SU-DHL-6 (cell line): ENCODE data around the gene PLK5.
"Not testable (repeated sequence)": the region's sequence is repeated elsewhere in the genome, so short reads cannot be mapped to it uniquely, and the experiment has no call there.

Experiments used
- H2AFZ ChIP-seq: fragments of 200-600 bp; sonication (generic); 2 replicates; pipeline ENCODE4 v1.6.1; 2014; ENCODE audit warnings: low read depth, mild to moderate bottlenecking, moderate library complexity, mixed read lengths, antibody characterized with exemption, low read length; ENCODE audit not compliant: severe bottlenecking
- H3F3A ChIP-seq: fragments of 200-600 bp; shearing (Covaris generic); 2 replicates; pipeline ENCODE4 v1.6.0; 2016; ENCODE audit warnings: antibody characterized with exemption, mild to moderate bottlenecking; ENCODE audit not compliant: insufficient read depth
- H3K27ac ChIP-seq: fragments of 200-600 bp; sonication (generic); 2 replicates; pipeline ENCODE4 v1.5.1; 2016; ENCODE audit warnings: low read depth, mild to moderate bottlenecking, low read length, moderate library complexity, mixed read lengths
- H3K27me3 ChIP-seq: fragments of 200-600 bp; sonication (generic), shearing (Covaris generic); 2 replicates; pipeline ENCODE4 v1.6.0; 2014; ENCODE audit warnings: mild to moderate bottlenecking, low read length
- H3K36me3 ChIP-seq: fragments of 200-600 bp; sonication (generic); 2 replicates; pipeline ENCODE4 v1.6.1; 2014; ENCODE audit warnings: mild to moderate bottlenecking, low read length, mixed read lengths
- H3K4me2 ChIP-seq: fragments of 300-600, 200-600 bp; shearing (Covaris generic), sonication (generic); 2 replicates; pipeline ENCODE4 v1.6.0; 2014; ENCODE audit warnings: low read length, low read depth, mild to moderate bottlenecking; ENCODE audit not compliant: poor library complexity, severe bottlenecking
- H3K4me3 ChIP-seq: fragments of 200-600 bp; sonication (generic); 2 replicates; pipeline ENCODE4 v1.5.1; 2014; ENCODE audit warnings: antibody characterized with exemption, low read length, mild to moderate bottlenecking, mixed read lengths; ENCODE audit not compliant: insufficient read depth, poor library complexity, severe bottlenecking
- H3K79me2 ChIP-seq: fragments of 200-600 bp; sonication (generic); 2 replicates; pipeline ENCODE4 v1.6.1; 2014; ENCODE audit warnings: mild to moderate bottlenecking, low read length, moderate library complexity; ENCODE audit not compliant: insufficient read depth
- H3K9ac ChIP-seq: fragments of 200-600 bp; sonication (generic); 2 replicates; pipeline ENCODE4 v1.7.0; 2014; ENCODE audit warnings: mild to moderate bottlenecking, low read length
- H3K9me2 ChIP-seq: fragments of 200-600 bp; sonication (generic); replicated peaks from 2 replicates; pipeline ENCODE4 v1.6.1; 2014; ENCODE audit warnings: low read length; ENCODE audit not compliant: insufficient read depth
- H3K9me3 ChIP-seq: fragments of 200-600 bp; sonication (generic); 2 replicates; pipeline ENCODE4 v1.6.1; 2014; ENCODE audit warnings: low read length, mixed read lengths; ENCODE audit not compliant: insufficient read depth
- H4K20me1 ChIP-seq: fragments of 200-600 bp; sonication (generic); 2 replicates; pipeline ENCODE4 v1.6.1; 2014; ENCODE audit warnings: low read depth, mild to moderate bottlenecking, antibody characterized with exemption, low read length, moderate library complexity, mixed read lengths
- CTCF ChIP-seq: fragments of 200-600 bp; sonication (generic); IDR thresholded peaks from one replicate; pipeline ENCODE4 v1.5.1; 2017; ENCODE audit warnings: antibody characterized with exemption, mild to moderate bottlenecking, low read length, moderate library complexity; ENCODE audit not compliant: insufficient read depth, poor library complexity, severe bottlenecking
- EZH2phosphoT487 ChIP-seq: fragments of 200-600 bp; sonication (generic), shearing (Covaris generic); conservative IDR thresholded peaks from 2 replicates; pipeline ENCODE4 v1.6.1; 2018; ENCODE audit warnings: mild to moderate bottlenecking, antibody characterized with exemption, low read length, moderate library complexity, mixed read lengths

Gene PLK5

GRCh38 chr19:1516395-1516753 lies 7.5 kb upstream of the PLK5 start:
- Histone ChIP-seq H2AFZ (no peak overlapping the region), H3K9me2 (no peaks in the 10 kb centered on the region), H3K79me2 (no peaks in the 10 kb centered on the region), H3K9ac (no peak overlapping the region), H3K4me2 (no peak overlapping the region), H3K9me3 (no peaks in the 10 kb centered on the region), H3F3A (no peaks in the 10 kb centered on the region), H3K36me3 (no peaks in the 10 kb centered on the region), H3K4me3 (no peak overlapping the region), H3K27me3 (no peaks in the 10 kb centered on the region), H3K27ac (no peak overlapping the region), H4K20me1 (no peaks in the 10 kb centered on the region)
- TF ChIP-seq CTCF (no peak), EZH2phosphoT487 (no peak)

- Histone ChIP-seq H4K20me1 (no peaks in the 10 kb centered on the region), H3K4me3 (no peak overlapping the region), H2AFZ (no peak overlapping the region), H3K36me3 (no peaks in the 10 kb centered on the region), H3K9me3 (no peaks in the 10 kb centered on the region), H3F3A (no peaks in the 10 kb centered on the region), H3K9ac (no peak overlapping the region), H3K27ac (no peak overlapping the region), H3K27me3 (no peaks in the 10 kb centered on the region), H3K4me2 (no peak overlapping the region), H3K9me2 (no peaks in the 10 kb centered on the region), H3K79me2 (no peaks in the 10 kb centered on the region)
- TF ChIP-seq CTCF = no peak
- no peak for TF ChIP-seq EZH2phosphoT487
These were observed 5.4 kb upstream of the PLK5 start for GRCh38 chr19:1518471-1518870.

GRCh38 chr19:1519802-1520201 lies 4.1 kb upstream of the PLK5 start:
- H3K27me3 ChIP-seq, H3K9me2 ChIP-seq, H2AFZ ChIP-seq, H3K36me3 ChIP-seq, H3K9ac ChIP-seq, H3K4me3 ChIP-seq, H3K9me3 ChIP-seq, H3F3A ChIP-seq, H3K79me2 ChIP-seq, H3K4me2 ChIP-seq, H3K27ac ChIP-seq, H4K20me1 ChIP-seq: not testable (repeated sequence)

- H3F3A ChIP-seq = no peaks in the 10 kb centered on the region
- TF ChIP-seq EZH2phosphoT487 = no peak
- TF ChIP-seq CTCF = no peak
- H3K27ac ChIP-seq = no peak overlapping the region
- H3K79me2 ChIP-seq = no peaks in the 10 kb centered on the region
- H3K4me2 ChIP-seq = no peak overlapping the region
- no peak overlapping the region for H3K4me3 ChIP-seq
- H3K9me2 ChIP-seq = no peaks in the 10 kb centered on the region
- no peaks in the 10 kb centered on the region for H3K27me3 ChIP-seq
- H4K20me1 ChIP-seq = no peaks in the 10 kb centered on the region
- no peak overlapping the region for H2AFZ ChIP-seq
- no peaks in the 10 kb centered on the region for H3K36me3 ChIP-seq
- H3K9me3 ChIP-seq = no peaks in the 10 kb centered on the region
- H3K9ac ChIP-seq = no peak overlapping the region
These were observed 3.6 kb upstream of the PLK5 start for GRCh38 chr19:1520203-1520780.
